Fibroblast of mammary gland (primary cell): ENCODE results near the gene PCSK9.

Experiments used
- DNase-seq: peaks from one replicate; pipeline ENCODE4 v3.0.0-alpha.2; 2010; ENCODE audit warnings: low read depth
- H3K4me3 ChIP-seq: 2 replicates; pipeline ENCODE4 v1.5.1; 2011; ENCODE audit warnings: low read depth, mild to moderate bottlenecking, low read length, moderate library complexity; ENCODE audit not compliant: control insufficient read depth
- CTCF ChIP-seq: conservative IDR thresholded peaks from 2 replicates; pipeline ENCODE4 v1.5.1; 2011; ENCODE audit warnings: low read depth, low read length, inconsistent platforms; ENCODE audit not compliant: control insufficient read depth, insufficient read depth

The PCSK9 gene

GRCh38 chr1:55057956-55058298 lies 18.6 kb downstream of the PCSK9 start:
- TF ChIP-seq CTCF: no peak
- no peak for DNase-seq

GRCh38 chr1:55059302-55060132 lies 20.2 kb downstream of the PCSK9 start:
- no peak for DNase-seq
- no peak for TF ChIP-seq CTCF
- H3K4me3 ChIP-seq: no peak overlapping the region

More at GRCh38 chr1:55057956-55058298, 18.6 kb downstream of the PCSK9 start:
- H3K4me3 ChIP-seq: no peak overlapping the region

- H3K4me3 ChIP-seq: no peak overlapping the region
- TF ChIP-seq CTCF: no peak
- peak; percentile 25 for DNase-seq
Observed at GRCh38 chr1:55060133-55060999, 21.0 kb downstream of the PCSK9 start.

- no peak for DNase-seq
- TF ChIP-seq CTCF: no peak
- H3K4me3 ChIP-seq: no peak overlapping the region
Observed at GRCh38 chr1:55061000-55061705, 21.8 kb downstream of the PCSK9 start.

- no peak for TF ChIP-seq CTCF
- no peak overlapping the region for H3K4me3 ChIP-seq
Observed at GRCh38 chr1:55061706-55062321, 22.5 kb downstream of the PCSK9 start.

More at GRCh38 chr1:55061706-55062321, 22.5 kb downstream of the PCSK9 start:
- DNase-seq: no peak
